Urothelium cell line (cell line): ENCODE results near the gene GOLGA2.
"Not testable (repeated sequence)": the region's sequence is repeated elsewhere in the genome, so short reads cannot be mapped to it uniquely, and the experiment has no call there.

ENCODE experiments used
- DNase-seq: peaks from one replicate; pipeline ENCODE4 v3.0.0; 2011; ENCODE audit warnings: low spot score, mixed read lengths
- FAIRE-seq: peaks from 2 replicates; lab custom pipeline; 2011; peaks lifted over from hg19 to GRCh38; lab: Jason Lieb, UNC

GOLGA2 gene

GRCh38 chr9:128296340-128297220 lies 20.8 kb upstream of the GOLGA2 start:
- FAIRE-seq = no peak

GRCh38 chr9:128294142-128294541 lies 18.3 kb upstream of the GOLGA2 start:
- DNase-seq (no peak), FAIRE-seq (no peak)

More at GRCh38 chr9:128296340-128297220, 20.8 kb upstream of the GOLGA2 start:
- DNase-seq = no peak

- DNase-seq = no peak
Observed at GRCh38 chr9:128293091-128293490, 17.3 kb upstream of the GOLGA2 start.

GRCh38 chr9:128292009-128292408 lies 16.2 kb upstream of the GOLGA2 start:
- FAIRE-seq = no peak
- DNase-seq = no peak

More at GRCh38 chr9:128293091-128293490, 17.3 kb upstream of the GOLGA2 start:
- FAIRE-seq = no peak

GRCh38 chr9:128288273-128289004 lies 12.6 kb upstream of the GOLGA2 start:
- FAIRE-seq (no peak), DNase-seq (no peak)

- FAIRE-seq (no peak), DNase-seq (no peak)
Observed at GRCh38 chr9:128286440-128286839, 10.6 kb upstream of the GOLGA2 start.

GRCh38 chr9:128285033-128285784 lies 9.4 kb upstream of the GOLGA2 start:
- DNase-seq (no peak), FAIRE-seq (no peak)

- no peak for DNase-seq
Observed at GRCh38 chr9:128282500-128282899, 6.7 kb upstream of the GOLGA2 start.

GRCh38 chr9:128280084-128280622 lies 4.3 kb upstream of the GOLGA2 start:
- no peak for FAIRE-seq
- no peak for DNase-seq

More at GRCh38 chr9:128282500-128282899, 6.7 kb upstream of the GOLGA2 start:
- FAIRE-seq = no peak

GRCh38 chr9:128279088-128280073 lies 3.6 kb upstream of the GOLGA2 start:
- not testable (repeated sequence) for FAIRE-seq, DNase-seq

GRCh38 chr9:128276574-128277270 lies 915 bp upstream of the GOLGA2 start:
- peak; percentile 27 for DNase-seq
- no peak for FAIRE-seq

- DNase-seq = peak; percentile 99
Observed at GRCh38 chr9:128276008-128276573, 284 bp upstream of the GOLGA2 start, which contains the start of gene SWI5. Gene SWI5, plus strand, starts transcription at chr9:128276276.

GRCh38 chr9:128274245-128274644 lies 1.6 kb downstream of the GOLGA2 start:
- no peak for FAIRE-seq
- DNase-seq = no peak

More at GRCh38 chr9:128276008-128276573, 284 bp upstream of the GOLGA2 start, which contains the start of gene SWI5:
- peak; percentile 91 for FAIRE-seq

- FAIRE-seq (no peak), DNase-seq (no peak)
Observed at GRCh38 chr9:128271512-128271911, 4.3 kb downstream of the GOLGA2 start.

GRCh38 chr9:128271112-128271511 lies 4.7 kb downstream of the GOLGA2 start:
- DNase-seq (no peak), FAIRE-seq (no peak)

- FAIRE-seq (no peak), DNase-seq (no peak)
Observed at GRCh38 chr9:128266868-128267590, 8.8 kb downstream of the GOLGA2 start.

GRCh38 chr9:128265348-128265847 lies 10.4 kb downstream of the GOLGA2 start:
- DNase-seq (no peak), FAIRE-seq (no peak)

GRCh38 chr9:128262687-128263086 lies 13.1 kb downstream of the GOLGA2 start:
- DNase-seq (no peak), FAIRE-seq (no peak)
